Subcutaneous adipose tissue (tissue), 4 donors: ENCODE results near the gene MOB3A. TPM values are rescaled to one million over a fixed set of nuclear protein-coding genes. Genes with fewer than 3 reads are reported as not detected.

Experiments used
- total RNA-seq, 4 donors: library from RNA; depleted of rRNA; stranded (reverse); fragments of >200 nt; gene quantifications; one replicate each; pipeline ENCODE4 v1.1.0, GENCODE V29; 2016
- TF ChIP-seq, protein P1 (sequence below): fragments of 450-650 bp; IDR thresholded peaks from one replicate; pipeline ENCODE4 v1.5.1; 2016; ENCODE audit warnings: low read depth, mild to moderate bottlenecking, control low read depth, antibody characterized with exemption, moderate library complexity

The MOB3A gene
- total RNA-seq, 4 donors from 2014 or later = 27.9 to 53.3 (median 46.5) TPM

DNA sequence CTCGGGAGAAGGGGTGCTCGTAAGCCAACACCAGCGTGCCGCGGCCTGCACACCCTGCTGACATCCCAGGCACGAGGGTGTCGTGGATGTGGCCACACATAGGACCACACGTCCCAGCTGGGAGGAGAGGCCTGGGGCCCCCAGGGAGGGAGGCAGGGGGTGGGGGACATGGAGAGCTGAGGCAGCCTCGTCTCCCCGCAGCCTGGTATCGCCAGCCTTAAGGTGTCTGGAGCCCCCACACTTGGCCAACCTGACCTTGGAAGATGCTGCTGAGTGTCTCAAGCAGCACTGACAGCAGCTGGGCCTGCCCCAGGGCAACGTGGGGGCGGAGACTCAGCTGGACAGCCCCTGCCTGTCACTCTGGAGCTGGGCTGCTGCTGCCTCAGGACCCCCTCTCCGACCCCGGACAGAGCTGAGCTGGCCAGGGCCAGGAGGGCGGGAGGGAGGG is 3.0 kb upstream of the MOB3A start:
- TF ChIP-seq, protein P1, sequence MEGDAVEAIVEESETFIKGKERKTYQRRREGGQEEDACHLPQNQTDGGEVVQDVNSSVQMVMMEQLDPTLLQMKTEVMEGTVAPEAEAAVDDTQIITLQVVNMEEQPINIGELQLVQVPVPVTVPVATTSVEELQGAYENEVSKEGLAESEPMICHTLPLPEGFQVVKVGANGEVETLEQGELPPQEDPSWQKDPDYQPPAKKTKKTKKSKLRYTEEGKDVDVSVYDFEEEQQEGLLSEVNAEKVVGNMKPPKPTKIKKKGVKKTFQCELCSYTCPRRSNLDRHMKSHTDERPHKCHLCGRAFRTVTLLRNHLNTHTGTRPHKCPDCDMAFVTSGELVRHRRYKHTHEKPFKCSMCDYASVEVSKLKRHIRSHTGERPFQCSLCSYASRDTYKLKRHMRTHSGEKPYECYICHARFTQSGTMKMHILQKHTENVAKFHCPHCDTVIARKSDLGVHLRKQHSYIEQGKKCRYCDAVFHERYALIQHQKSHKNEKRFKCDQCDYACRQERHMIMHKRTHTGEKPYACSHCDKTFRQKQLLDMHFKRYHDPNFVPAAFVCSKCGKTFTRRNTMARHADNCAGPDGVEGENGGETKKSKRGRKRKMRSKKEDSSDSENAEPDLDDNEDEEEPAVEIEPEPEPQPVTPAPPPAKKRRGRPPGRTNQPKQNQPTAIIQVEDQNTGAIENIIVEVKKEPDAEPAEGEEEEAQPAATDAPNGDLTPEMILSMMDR = no peak

DNA sequence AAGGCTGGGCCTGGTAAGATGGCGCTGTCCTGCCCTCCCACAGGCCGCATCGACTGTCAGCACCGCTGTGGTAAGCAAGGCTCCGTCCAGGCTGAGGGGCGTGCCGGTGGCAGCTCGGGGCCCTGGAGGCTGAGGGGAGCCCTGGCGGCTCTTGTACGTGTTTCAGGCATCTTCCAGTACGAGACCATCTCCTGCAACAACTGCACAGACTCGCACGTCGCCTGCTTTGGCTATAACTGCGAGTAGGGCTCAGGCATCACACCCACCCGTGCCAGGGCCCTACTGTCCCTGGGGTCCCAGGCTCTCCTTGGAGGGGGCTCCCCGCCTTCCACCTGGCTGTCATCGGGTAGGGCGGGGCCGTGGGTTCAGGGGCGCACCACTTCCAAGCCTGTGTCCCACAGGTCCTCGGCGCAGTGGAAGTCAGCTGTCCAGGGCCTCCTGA is 1.8 kb upstream of the MOB3A start:
- TF ChIP-seq, protein P1 = no peak

DNA sequence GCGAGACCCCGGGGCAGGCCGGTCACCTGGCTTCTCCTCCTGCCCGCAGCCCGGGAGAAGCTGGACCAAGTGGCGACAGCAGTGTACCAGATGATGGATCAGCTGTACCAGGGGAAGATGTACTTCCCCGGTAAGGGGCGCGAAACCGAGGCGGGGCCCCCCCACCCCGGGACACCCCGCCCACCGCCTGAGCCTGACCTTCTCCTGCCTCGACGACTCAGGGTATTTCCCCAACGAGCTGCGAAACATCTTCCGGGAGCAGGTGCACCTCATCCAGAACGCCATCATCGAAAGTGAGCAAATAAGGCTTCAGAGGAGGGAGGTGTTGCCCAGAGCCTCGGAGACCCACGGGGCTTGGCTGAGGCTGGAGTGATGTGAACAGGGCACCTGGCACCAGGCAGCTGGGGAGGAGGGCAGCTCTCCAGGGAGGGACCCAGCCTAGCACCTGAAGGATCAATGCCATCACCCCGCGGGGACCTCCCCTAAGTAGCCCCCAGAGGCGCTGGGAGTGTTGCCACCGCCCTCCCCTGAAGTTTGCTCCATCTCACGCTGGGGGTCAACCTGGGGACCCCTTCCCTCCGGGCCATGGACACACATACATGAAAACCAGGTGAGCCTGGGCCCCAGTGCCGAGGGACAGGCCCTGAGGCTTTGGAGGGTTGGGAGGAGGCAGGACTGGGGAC is 1.2 kb upstream of the MOB3A start:
- TF ChIP-seq, protein P1 = no peak

DNA sequence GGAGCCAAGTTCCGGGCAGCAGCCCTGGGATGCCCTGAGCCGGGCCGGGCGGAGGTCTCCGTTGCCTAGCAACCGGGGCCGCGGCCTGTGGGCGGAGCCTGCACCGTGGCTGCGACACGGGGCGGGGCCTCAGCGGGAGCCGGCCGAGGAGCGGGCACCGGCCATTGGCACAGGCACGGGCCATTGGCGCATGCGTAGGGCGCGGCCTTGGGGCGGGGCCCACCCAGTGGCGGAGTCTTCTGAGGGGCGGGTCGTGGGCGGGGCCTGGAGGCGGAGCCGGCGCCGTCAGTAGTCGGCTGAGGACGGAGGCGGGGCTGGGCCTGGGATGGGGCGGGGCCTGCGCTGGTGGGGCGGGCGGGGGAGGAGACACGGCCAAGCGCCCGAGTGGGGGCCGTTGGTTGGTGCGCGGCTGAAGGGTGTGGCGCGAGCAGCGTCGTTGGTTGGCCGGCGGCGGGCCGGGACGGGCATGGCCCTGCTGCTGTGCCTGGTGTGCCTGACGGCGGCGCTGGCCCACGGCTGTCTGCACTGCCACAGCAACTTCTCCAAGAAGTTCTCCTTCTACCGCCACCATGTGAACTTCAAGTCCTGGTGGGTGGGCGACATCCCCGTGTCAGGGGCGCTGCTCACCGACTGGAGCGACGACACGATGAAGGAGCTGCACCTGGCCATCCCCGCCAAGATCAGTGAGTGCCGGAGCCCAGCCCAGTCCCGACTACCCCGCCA is 515 bp upstream of the MOB3A start, which contains the start of gene IZUMO4:
IZUMO4 (plus strand) TSS at position 436 of the 723 bp plus-strand sequence; CDS start at position 467, 31 bp downstream.
- TF ChIP-seq, protein P1 = no peak

DNA sequence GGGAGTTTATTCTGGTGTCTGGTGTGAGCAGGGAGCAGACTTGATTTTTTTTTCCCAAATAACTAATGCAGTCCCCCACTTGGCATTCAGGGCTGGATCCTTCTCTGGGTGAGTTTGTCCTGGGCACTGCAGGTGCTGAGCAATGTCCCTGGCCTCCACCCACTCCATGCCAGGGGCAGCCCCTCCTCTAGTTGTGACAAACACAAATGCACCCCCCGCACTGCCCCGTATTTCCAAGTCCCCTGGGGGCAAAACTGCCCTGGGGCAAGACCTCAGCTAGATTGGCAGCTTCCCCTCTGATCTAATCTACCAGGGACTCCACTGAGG is 6.4 kb downstream of the MOB3A start:
- TF ChIP-seq, protein P1 = no peak

DNA sequence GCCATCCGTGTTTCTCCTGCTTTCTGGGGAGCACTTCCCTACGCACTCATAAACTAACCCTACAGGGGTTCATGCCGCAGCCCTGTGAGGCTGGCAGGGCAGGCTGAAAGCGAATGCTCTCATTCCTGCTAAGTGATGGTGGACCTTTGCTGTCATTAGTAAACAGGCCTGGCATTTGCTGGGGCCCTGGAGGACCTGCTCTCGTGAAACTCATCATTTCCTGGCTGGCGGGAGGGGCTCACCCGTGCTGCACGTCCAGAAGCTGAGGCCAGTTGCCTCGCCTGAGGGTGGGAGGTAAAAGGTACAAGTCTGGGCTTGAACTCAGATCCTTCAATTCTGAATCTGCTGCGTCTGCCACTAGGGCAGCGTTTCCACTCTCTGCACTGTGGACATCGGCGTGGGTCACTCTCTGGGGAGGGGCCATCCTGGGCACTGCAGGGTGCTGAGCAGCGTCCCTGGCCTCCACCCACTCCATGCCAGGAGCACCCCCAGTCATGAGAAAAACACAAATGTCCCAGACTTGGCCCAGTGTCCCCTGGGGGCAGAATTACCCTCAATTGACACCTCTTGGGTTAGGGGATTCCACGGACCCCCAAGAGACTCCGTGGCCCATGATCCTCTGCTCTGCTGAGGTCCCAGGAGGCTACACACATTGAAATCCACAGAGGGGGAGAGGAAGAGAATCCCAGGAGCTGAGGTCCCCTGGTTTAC is 7.0 kb downstream of the MOB3A start:
- TF ChIP-seq, protein P1 = no peak

DNA sequence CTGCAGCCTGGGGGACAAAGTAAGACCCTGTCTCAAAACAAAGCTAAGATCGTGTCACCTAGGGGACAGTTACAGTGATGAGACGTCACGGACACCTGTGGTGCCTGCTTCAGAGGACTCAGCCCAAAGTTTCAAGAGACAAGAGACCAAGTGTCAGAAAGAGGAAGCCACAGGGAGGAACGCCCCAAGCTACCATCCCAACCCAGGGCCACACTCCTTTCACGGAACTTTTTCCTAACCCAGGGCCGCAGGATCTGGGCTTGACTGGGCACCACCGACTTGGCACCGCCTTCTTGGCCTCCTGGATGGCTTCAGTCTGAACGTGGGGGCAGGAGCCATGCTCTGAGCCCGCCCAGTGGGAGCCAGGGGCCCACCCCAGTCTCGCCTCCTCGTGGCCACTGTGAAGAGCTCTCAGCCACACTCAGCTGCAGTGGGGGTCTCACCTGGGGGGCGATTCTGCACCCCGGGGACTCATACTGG is 8.5 kb downstream of the MOB3A start:
- TF ChIP-seq, protein P1 = no peak
